H9 (cell line): Measurements from ENCODE around the gene FDPS. TPM values are rescaled to one million over a fixed set of nuclear protein-coding genes. Genes with fewer than 3 reads are reported as not detected.

Experiments used
- DNase-seq: peaks from one replicate; pipeline ENCODE4 v3.0.0-alpha.2; 2017
- H2AFZ ChIP-seq: one replicate; pipeline ENCODE4 v1.6.1; 2013; ENCODE audit warnings: mild to moderate bottlenecking, low read length, control low read depth, moderate library complexity
- H2AK5ac ChIP-seq: 2 replicates; pipeline ENCODE4 v1.6.1; 2013; ENCODE audit warnings: low read length, control low read depth, mixed read lengths; ENCODE audit not compliant: insufficient read length
- H2BK120ac ChIP-seq: one replicate; pipeline ENCODE4 v1.6.1; 2013; ENCODE audit warnings: low read depth, mild to moderate bottlenecking, low read length, control low read depth, inconsistent platforms; ENCODE audit not compliant: poor library complexity, severe bottlenecking
- H2BK12ac ChIP-seq: 2 replicates; pipeline ENCODE4 v1.6.1; 2013; ENCODE audit warnings: low read length, control low read depth, mixed read lengths, low read depth; ENCODE audit not compliant: insufficient read length
- H2BK15ac ChIP-seq: 2 replicates; pipeline ENCODE4 v1.6.1; 2013; ENCODE audit warnings: low read depth, low read length, control low read depth
- H2BK20ac ChIP-seq: one replicate; pipeline ENCODE4 v1.6.1; 2013; ENCODE audit warnings: low read depth, mild to moderate bottlenecking, low read length, control low read depth, inconsistent platforms; ENCODE audit not compliant: poor library complexity, severe bottlenecking
- H2BK5ac ChIP-seq: 2 replicates; pipeline ENCODE4 v1.6.1; 2013; ENCODE audit warnings: low read length, control low read depth, mixed read lengths; ENCODE audit not compliant: insufficient read length
- H3K14ac ChIP-seq: 2 replicates; pipeline ENCODE4 v1.6.1; 2013; ENCODE audit warnings: low read length, control low read depth; ENCODE audit not compliant: insufficient read depth
- H3K18ac ChIP-seq: 2 replicates; pipeline ENCODE4 v1.6.1; 2013; ENCODE audit warnings: low read depth, mild to moderate bottlenecking, mixed read lengths, low read length, control low read depth; ENCODE audit not compliant: insufficient read length
- H3K23ac ChIP-seq: 2 replicates; pipeline ENCODE4 v1.6.1; 2013; ENCODE audit warnings: low read length, control low read depth, mixed read lengths, low read depth; ENCODE audit not compliant: insufficient read length
- H3K23me2 ChIP-seq: 2 replicates; pipeline ENCODE4 v1.6.1; 2013; ENCODE audit warnings: low read depth, mild to moderate bottlenecking, mixed read lengths, low read length, control low read depth; ENCODE audit not compliant: insufficient read length, poor library complexity, severe bottlenecking
- H3K27ac ChIP-seq: 2 replicates; pipeline ENCODE4 v1.5.1; 2013; ENCODE audit warnings: low read length, control low read depth, mixed read lengths, low read depth; ENCODE audit not compliant: insufficient read length
- H3K27me3 ChIP-seq: 2 replicates; pipeline ENCODE4 v1.6.1; 2013; ENCODE audit warnings: low read length, control low read depth, inconsistent platforms; ENCODE audit not compliant: insufficient read depth
- H3K4ac ChIP-seq: 2 replicates; pipeline ENCODE4 v1.6.1; 2013; ENCODE audit warnings: low read depth, mild to moderate bottlenecking, control low read depth, inconsistent platforms, low read length, moderate library complexity
- H3K4me1 ChIP-seq: 2 replicates; pipeline ENCODE4 v1.6.1; 2013; ENCODE audit warnings: low read length, control low read depth, inconsistent platforms; ENCODE audit not compliant: insufficient read depth
- H3K4me2 ChIP-seq: 2 replicates; pipeline ENCODE4 v1.6.1; 2013; ENCODE audit warnings: low read length, control low read depth, mixed read lengths; ENCODE audit not compliant: insufficient read length, insufficient read depth
- H3K56ac ChIP-seq: 2 replicates; pipeline ENCODE4 v1.6.1; 2013; ENCODE audit warnings: low read depth, mild to moderate bottlenecking, mixed read lengths, low read length, control low read depth; ENCODE audit not compliant: insufficient read length
- H3K79me1 ChIP-seq: 2 replicates; pipeline ENCODE4 v1.6.1; 2013; ENCODE audit warnings: low read depth, mild to moderate bottlenecking, moderate library complexity, low read length, control low read depth, inconsistent platforms; ENCODE audit not compliant: insufficient read depth, poor library complexity, severe bottlenecking
- H3K79me2 ChIP-seq: 2 replicates; pipeline ENCODE4 v1.6.1; 2013; ENCODE audit warnings: low read length, control low read depth, inconsistent platforms; ENCODE audit not compliant: insufficient read depth
- H3K9ac ChIP-seq: 2 replicates; pipeline ENCODE4 v1.6.1; 2013; ENCODE audit warnings: low read length, control low read depth, mixed read lengths; ENCODE audit not compliant: insufficient read length; ENCODE audit errors: extremely low read depth
- H3K9me3 ChIP-seq: one replicate; pipeline ENCODE4 v1.6.1; 2013; ENCODE audit warnings: low read depth, low read length, inconsistent platforms; ENCODE audit not compliant: control insufficient read depth
- H3T11ph ChIP-seq: one replicate; pipeline ENCODE4 v1.6.1; 2013; ENCODE audit warnings: mild to moderate bottlenecking, low read length, control low read depth, inconsistent platforms
- H4K20me1 ChIP-seq: one replicate; pipeline ENCODE4 v1.6.1; 2013; ENCODE audit not compliant: control insufficient read depth, insufficient read length, insufficient read depth
- H4K5ac ChIP-seq: 2 replicates; pipeline ENCODE4 v1.6.1; 2013; ENCODE audit warnings: low read depth, mild to moderate bottlenecking, mixed read lengths, low read length, control low read depth; ENCODE audit not compliant: insufficient read length
- H4K8ac ChIP-seq: replicated peaks from 2 replicates; pipeline ENCODE4 v1.6.1; 2013; ENCODE audit warnings: low read length, control low read depth, mixed read lengths, low read depth; ENCODE audit not compliant: insufficient read length
- H4K91ac ChIP-seq: 2 replicates; pipeline ENCODE4 v1.6.1; 2013; ENCODE audit warnings: low read depth, mild to moderate bottlenecking, moderate library complexity, mixed read lengths, low read length, control low read depth; ENCODE audit not compliant: insufficient read length
- H3K27ac Mint-ChIP-seq, 3 experiments: 2 replicates in 2 of 3; 3 replicates in 1 of 3; pipeline ENCODE4 v1.8.0; 2020 to 2021; ENCODE audit warnings: mixed read lengths in 3 of 3, mild to moderate bottlenecking in 1 of 3, moderate library complexity in 1 of 3
- H3K27me3 Mint-ChIP-seq: 2 replicates; pipeline ENCODE4 v1.8.0; 2021; ENCODE audit warnings: low read depth, mild to moderate bottlenecking, moderate library complexity, mixed read lengths
- H3K36me3 Mint-ChIP-seq, 3 experiments: 2 replicates in 2 of 3; 3 replicates in 1 of 3; pipeline ENCODE4 v1.8.0; 2020 to 2021; ENCODE audit warnings: low read depth in 3 of 3, mixed read lengths in 3 of 3; ENCODE audit not compliant: insufficient read depth in 1 of 3
- H3K4me1 Mint-ChIP-seq, 2 experiments: 2 replicates each; pipeline ENCODE4 v1.8.0; 2020; ENCODE audit warnings: mixed read lengths in 2 of 2
- H3K4me3 Mint-ChIP-seq, 2 experiments: 2 replicates in 1 of 2; 3 replicates in 1 of 2; pipeline ENCODE4 v1.8.0; 2020 to 2021; ENCODE audit warnings: mild to moderate bottlenecking in 2 of 2, mixed read lengths in 2 of 2, moderate library complexity in 1 of 2
- H3K9me3 Mint-ChIP-seq, 2 experiments: 2 replicates in 1 of 2; 3 replicates in 1 of 2; pipeline ENCODE4 v1.8.0; 2020; ENCODE audit warnings: mild to moderate bottlenecking in 2 of 2, mixed read lengths in 2 of 2, moderate library complexity in 1 of 2
- CTCF ChIP-seq: fragments of 200-600 bp; sonication (generic); conservative IDR thresholded peaks from 3 replicates; pipeline ENCODE4 v1.8.0; 2021; ENCODE audit warnings: antibody characterized with exemption, mild to moderate bottlenecking
- WGBS: extraction: QIAGEN DNeasy Blood & Tissue Kit; methylation state at CpG from one replicate; pipeline ENCODE4 v1.1.7; 2013; ENCODE audit warnings: missing lambda C conversion rate, low lambda C conversion rate, mixed read lengths; ENCODE audit not compliant: insufficient read length; ENCODE audit errors: extremely low coverage; 5-methylcytosine and 5-hydroxymethylcytosine counted together
- total RNA-seq: library from RNA; stranded (reverse); gene quantifications from 2 replicates; pipeline ENCODE4 v1.2.1, GENCODE V29; 2021

Gene FDPS
- total RNA-seq, 1 experiment from 2014 or later = 273 TPM

GRCh38 chr1:155285063-155285462, 23.6 kb upstream of the FDPS start:
- Histone ChIP-seq H3K79me2 (no peaks in the 10 kb centered on the region), H2BK20ac (no peak overlapping the region), H3K14ac (no peak overlapping the region), H3K27ac (no peak overlapping the region), H3K18ac (no peak overlapping the region), H3K79me1 (no peaks in the 10 kb centered on the region), H4K5ac (no peak overlapping the region), H2AK5ac (no peak overlapping the region), H3K27me3 (no peaks in the 10 kb centered on the region), H3K9ac (no peak overlapping the region), H3K4ac (no peak overlapping the region), H3K4me2 (no peak overlapping the region), H3T11ph (no peak overlapping the region), H3K23ac (no peak overlapping the region), H2BK5ac (no peak overlapping the region), H2BK12ac (no peak overlapping the region), H4K8ac (no peak overlapping the region), H3K9me3 (no peaks in the 10 kb centered on the region), H3K23me2 (peaks cover 3% of the 10 kb centered on the region), H2BK120ac (no peak overlapping the region), H3K56ac (no peak overlapping the region), H4K20me1 (no peaks in the 10 kb centered on the region), H3K4me1 (no peaks in the 10 kb centered on the region), H4K91ac (no peak overlapping the region), H2AFZ (no peak overlapping the region), H2BK15ac (no peak overlapping the region)
- DNase-seq = no peak
- no peak for TF ChIP-seq CTCF
- H3K27me3 Mint-ChIP-seq = no peaks in the 10 kb centered on the region
- no peak overlapping the region for H3K4me3 Mint-ChIP-seq
- peak overlapping the region in 2 of 3 experiments; percentile 2 to 21; a peak in 3 of 7 replicates for H3K27ac Mint-ChIP-seq
- H3K9me3 Mint-ChIP-seq = no peaks in the 10 kb centered on the region
- WGBS = no CpG with 5 or more reads among the region's 14 CpGs
- peaks cover 4 to 12% (median 4%) of the 10 kb centered on the region in 3 experiments; a peak in 4 of 7 replicates for H3K36me3 Mint-ChIP-seq
- H3K4me1 Mint-ChIP-seq = peaks cover 0 to 3% of the 10 kb centered on the region in 2 experiments; a peak in 1 of 4 replicates
